CD4-positive, alpha-beta T cell treated with Interleukin-21 for 1 hour (primary cell): ENCODE measurements around the gene ASPSCR1.

Experiments used
- DNase-seq: peaks from one replicate; pipeline ENCODE4 v3.0.0-alpha.2; 2020

Gene ASPSCR1

DNA sequence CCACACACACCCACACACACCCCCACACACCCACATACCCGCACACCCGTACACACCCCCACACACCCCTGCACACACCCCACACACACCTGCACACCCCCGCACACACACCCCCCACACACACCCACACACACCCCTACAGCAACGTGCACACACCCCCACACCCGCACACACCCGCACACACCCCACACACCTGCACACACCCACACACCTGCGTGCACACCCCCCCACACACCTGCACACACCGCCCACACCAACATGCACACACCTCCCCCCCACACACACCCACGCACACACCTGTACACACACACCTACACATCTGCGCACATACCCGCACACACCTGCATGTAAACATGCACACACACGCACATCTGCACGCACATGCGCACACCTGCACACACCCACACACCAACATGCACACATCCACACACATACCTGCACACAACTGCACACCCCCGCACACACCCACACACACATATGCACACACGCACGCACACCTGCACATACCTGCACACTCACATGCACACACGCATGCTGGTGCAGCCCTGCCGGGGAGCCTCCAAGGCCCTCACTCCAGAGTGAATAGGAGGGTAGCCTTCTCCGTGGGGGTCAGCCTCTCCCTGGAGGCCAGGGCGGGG lies 7.5 kb downstream of the ASPSCR1 start:
- no peak for DNase-seq

DNA sequence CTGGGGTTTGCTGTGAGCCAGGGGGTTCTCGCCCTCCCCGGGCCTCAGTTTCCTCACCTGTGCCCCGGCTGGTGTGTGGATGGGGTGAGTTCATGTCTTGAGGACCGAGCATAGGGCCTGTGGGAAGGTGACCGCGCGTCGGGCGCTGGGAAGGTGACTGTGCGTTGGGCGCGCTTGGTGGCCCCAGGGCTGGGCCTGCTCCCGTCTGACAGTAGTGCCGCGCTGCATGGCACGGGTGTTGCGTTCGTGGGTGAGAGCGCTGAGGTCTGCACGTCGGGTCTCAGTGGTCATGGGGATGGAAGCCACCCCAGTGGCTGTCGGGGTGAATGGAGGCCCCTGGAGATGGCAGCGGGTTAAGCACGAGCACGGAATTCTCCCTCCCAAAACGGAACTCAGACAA lies 9.2 kb downstream of the ASPSCR1 start:
- DNase-seq = no peak

DNA sequence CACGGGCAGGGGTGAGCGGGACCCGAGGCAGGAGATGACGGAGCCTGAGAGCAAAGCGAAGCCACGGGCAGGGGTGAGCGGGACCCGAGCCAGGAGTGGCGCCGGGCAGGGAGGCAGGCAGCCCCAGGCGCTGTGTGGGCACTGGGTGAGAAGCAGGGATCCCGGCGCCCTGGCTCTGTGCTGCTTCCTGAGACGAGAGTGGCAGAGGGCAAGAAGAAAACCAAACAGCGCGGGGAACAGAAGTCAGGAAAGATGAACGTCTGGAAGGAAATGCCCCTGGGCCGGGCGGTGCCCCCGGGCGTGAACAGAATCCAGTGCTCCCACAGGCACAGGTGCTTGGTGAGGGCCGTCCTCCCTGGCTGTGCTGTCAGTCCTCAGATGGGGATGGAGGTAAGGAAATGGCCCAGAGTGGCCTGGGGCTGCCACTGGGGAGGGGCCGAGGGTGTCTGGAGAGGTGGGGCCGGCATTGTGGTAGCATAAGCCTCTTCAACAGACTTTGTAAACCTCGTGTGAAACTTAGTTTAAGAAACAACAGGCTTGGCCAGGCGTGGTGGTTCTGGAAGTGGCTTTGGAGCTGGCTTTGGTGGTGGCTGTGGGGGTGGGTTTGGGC lies 9.8 kb downstream of the ASPSCR1 start:
- DNase-seq = no peak

DNA sequence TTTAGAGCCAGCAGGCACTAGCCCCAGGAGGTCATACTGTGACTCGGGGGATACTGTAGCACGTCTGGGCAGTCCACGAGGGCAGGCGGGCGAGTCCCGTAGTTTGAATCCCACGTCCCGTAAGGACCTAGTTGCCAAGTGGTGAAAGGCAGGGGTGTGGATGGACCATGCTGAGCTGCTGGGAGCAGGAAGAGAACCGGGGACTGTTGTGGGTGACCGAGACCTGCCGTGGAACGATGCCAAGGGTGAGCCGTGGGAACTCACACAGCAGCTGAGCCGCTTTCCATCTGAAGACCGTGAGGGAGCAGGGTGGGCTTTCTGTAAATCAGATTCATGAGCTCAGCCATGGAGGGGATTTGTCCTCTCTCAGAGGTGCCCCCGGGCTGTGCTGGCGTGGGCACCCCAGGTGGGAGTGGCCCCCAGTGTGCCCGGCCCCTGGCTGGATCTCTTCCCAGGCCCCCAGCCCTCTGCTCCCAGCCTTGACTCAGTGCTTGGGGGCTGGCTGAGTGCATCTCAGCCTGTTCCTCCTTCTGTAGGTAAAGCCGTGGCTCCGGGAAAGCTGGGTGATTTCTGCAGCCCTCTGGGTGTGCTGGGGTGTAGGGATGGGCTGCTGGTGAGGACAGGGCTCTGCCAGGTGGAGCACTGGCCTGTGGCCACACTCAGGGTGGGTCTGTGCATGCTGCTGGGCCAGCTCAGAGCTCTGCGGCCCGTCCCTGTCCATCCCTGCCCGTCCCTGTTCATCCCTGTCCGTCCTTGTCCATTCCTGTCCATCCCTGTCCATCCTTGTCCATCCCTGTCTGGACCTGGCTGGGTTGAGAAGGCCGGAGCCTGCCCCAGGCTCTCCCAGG lies 13.6 kb downstream of the ASPSCR1 start:
- DNase-seq = no peak

DNA sequence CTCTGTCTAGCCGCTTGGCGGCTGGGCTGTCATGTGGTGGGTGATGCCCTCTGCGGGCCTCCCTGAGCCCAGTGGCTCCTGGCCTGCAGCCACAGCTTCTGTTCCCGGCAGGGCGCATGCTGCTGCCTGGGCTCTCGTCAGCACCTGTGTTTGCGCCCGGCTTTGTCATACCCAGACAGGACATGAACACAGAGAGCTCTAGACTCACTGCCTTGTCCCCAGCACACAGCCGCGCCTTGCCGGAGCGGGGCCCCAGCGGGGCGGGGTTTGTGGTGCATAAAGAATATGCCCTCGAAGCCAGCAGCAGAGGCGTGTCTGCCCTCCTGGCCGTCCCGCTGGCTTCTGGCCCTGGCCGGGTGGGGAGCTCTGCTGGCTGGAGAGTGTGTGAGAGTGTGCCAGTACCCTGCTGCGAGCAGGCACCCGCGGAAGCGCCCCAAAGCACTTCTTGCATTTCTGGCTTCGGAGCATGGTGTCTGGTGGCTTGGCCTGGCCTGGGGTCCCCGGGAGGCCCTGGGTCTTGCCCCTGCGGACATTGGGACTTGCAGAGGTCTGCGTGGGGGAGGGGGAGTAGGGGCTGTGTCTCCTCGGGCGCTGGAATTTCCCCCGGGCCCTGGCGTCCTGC lies 14.4 kb downstream of the ASPSCR1 start:
- no peak for DNase-seq

DNA sequence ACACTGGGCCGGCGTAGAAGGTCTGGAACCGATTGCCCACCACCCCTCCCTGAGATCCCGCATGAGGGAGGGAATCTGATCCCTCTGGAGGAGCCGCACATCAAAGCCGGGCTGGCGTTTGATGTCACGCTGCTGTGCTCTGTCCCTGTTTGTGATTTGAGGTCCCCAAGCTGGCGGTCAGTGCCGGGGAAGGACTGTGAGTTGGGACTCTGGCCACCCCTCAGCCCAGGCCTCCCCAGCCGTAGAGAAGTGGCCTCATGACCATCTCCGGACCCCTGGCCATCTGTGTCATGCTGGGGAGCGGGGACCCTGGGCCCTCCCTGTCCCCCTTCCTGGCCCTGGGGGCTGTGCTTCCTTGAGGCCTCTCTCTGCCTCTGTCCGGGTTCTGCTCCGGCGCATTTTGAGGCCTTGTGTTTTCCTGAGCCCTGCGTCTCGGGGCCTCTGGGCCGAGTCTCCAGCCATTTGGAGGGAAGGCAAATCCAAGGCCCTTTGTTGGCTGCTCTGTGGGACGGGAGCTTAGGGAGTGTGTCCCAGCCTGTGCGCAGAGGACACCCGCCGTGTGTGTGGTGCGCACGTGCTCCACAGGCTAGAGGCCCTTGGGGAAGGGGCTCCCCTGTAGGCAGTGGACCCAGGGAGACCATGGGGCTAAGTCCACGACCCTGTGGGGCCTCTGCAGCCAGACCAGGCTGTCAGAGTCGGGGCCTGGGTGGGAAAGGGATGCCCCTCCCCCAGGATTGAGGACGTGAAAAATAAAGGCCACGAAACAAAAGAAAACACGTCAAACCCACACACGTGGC lies 15.1 kb downstream of the ASPSCR1 start:
- DNase-seq = no peak

DNA sequence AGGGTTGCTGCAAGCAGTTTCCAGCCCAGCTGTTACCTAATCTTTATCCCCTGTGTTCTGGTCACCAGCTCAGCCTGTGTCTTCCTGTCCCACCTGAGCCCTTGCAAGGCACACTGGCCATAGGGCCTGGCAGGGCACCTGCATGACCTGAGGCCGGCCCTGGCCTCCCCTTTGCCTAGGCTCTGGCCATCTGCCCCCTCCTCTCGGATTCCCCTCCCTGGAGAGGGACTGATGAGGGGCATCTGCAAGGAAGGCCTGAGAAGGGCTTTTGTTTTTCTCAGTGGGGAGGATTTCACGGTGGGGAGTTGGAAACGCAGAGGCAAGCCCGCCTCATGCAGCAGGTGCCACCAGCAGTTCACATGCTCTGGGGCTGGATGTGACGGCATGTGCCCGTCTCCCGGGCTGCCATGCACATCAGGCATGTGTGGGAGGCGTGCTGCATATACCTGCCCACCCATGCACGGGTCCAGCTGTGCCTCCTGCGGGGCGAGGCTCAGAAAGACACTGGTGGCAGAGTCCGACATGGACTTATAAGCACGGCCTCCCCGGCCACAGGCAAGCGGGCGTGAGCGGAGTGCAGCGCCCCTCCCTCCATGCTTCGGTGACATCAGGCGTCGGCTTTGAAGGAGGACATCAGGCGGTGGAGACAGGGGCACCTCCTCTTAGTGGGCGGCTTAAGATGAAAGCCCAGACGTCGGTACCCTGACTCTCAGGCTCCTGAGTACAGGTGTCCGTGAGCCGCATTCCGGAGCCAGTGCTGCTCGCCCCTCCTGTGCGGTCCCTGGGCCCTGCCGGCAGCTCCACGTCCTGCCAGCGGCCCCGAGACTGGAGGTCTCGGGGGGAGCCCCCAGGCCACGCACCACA lies 16.5 kb downstream of the ASPSCR1 start:
- DNase-seq = no peak

DNA sequence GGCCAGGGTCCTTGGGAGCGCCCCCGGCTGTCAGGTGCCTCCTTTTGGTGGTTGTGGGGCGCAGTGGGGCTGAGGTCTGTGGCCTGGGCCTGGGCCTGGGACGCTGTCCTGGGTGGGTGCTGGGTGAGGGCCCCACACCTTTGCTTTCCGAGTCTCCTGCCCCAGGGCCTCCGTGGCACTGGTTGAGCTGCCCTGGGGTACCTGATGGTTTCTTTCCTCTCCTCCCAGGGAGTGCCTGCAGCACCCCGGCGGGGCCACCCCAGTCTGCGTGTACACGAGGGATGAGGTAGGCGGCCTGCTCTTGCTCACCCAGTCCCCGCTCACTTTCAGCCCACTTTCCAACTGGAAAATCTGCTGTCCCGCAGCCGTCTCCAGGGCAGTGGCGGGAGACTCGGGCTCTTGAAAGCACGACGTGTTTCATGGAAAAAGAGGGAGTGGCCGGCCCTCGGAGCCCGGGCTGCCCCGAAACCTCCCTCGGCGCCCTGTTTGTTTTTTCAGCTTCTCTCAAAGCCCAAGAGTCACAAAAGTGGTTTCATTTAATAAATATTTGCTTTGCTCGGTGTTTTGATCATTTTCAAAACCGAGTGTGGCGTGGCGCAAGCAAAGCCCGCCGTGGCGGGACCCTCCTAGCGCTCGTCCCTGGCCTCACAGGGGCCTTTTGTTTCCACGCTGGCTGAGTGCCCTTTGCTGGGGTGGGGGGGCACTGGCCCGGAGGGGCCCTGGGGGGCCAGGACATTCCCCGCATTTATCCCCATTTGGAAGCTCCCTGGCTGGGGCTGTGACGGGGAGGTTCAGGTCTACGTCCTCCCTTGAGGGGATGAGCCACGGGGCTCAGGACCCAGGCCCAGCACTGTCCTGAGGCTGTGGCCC lies 17.4 kb downstream of the ASPSCR1 start:
- no peak for DNase-seq

DNA sequence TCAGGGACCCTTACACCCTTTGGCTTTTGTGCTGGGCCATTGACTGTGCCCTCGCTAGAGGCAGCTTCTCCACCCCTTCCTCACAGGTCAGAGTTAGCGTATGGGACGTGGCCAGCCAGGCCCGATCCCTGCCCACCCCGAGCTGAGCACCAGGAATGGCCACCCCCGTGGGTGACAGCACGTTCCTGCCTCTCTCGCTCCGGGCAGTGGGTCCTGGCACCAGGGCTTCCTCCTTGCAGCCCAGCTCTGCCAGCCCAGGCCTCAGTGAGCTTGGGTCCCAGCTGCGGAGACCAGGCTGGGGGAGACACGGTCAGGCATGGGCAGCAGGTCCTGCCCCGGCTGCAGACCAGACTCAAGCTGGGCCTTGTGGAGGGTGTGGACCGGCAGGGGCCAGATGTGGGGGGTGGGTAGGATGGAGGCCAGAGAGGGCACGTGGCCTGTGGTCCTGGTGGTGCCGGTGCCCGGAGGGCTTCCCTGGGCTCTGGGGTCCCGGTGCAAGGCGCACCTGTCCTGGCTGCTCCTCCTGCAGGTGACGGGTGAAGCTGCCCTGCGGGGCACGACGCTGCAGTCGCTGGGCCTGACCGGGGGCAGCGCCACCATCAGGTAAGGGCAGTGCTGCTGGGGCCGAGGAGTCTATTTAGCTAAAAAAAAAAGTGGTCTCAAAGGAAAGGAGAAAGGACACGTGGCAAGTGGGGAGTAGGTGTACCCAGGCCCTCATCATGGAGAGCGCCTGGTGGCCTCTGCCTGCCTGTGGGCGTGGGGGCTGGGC lies 18.2 kb downstream of the ASPSCR1 start:
- no peak for DNase-seq

DNA sequence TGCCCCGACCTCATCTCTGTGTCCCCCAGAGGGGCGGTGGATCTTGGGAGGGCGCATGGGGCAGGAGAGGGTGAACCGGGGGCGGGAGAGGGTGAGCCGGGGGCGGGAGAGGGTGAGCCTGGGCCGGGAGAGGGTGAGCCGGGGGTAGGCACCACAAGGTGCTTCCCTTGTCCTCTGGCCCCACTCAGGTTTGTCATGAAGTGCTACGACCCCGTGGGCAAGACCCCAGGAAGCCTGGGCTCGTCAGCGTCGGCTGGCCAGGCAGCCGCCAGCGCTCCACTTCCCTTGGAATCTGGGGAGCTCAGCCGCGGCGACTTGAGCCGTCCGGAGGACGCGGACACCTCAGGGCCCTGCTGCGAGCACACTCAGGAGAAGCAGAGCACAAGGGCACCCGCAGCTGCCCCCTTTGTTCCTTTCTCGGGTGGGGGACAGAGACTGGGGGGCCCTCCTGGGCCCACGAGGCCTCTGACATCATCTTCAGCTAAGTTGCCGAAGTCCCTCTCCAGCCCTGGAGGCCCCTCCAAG lies 18.9 kb downstream of the ASPSCR1 start:
- no peak for DNase-seq

DNA sequence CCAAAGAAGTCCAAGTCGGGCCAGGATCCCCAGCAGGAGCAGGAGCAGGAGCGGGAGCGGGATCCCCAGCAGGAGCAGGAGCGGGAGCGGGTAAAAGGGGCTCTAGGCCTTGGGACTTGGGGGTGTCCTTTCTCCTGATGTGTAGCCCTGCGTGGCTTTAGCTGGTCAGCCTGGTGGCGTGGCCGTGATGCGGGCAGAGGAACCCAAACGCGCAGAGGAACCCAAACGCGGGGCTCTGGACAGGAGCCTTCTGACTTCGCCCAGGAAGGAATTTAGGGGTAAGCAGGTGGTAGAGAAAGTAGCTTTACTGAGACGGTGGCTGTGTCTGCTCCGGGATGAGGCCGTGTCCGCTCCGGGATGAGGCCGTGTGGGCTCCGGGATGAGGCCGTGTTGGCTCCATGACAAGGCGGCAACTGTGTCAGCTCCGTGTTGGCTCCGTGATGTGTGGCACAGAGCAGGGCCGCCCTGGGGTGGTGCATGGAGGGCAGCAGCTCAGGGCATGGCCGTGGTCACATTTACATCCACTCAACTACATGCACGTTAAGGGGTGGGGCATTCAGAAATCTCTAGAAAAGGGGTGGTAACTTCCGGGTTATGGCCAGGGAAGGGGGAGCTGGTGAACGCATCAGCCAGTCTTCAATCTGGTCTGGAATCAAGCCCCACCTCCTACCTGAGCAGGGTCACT lies 19.5 kb downstream of the ASPSCR1 start:
- no peak for DNase-seq

DNA sequence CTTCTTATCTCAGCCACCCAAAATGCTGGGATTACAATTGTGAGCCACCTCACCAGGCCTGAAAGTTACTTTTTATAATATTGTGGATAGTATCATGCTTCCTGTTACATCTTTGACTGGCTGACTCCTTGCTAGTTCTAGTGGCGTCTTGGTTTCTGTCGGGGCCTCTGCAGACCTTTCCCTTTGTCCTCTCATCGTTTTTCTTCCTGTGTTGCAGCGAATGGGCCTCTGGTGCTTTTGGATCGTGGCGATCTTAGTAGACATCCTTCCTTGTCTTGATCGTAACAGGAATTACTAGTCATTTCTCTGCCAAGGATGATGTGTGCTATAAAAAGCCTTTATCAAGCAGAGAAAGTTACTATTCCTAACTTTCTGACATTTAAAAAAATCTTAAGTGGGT lies 20.8 kb downstream of the ASPSCR1 start:
- no peak for DNase-seq

DNA sequence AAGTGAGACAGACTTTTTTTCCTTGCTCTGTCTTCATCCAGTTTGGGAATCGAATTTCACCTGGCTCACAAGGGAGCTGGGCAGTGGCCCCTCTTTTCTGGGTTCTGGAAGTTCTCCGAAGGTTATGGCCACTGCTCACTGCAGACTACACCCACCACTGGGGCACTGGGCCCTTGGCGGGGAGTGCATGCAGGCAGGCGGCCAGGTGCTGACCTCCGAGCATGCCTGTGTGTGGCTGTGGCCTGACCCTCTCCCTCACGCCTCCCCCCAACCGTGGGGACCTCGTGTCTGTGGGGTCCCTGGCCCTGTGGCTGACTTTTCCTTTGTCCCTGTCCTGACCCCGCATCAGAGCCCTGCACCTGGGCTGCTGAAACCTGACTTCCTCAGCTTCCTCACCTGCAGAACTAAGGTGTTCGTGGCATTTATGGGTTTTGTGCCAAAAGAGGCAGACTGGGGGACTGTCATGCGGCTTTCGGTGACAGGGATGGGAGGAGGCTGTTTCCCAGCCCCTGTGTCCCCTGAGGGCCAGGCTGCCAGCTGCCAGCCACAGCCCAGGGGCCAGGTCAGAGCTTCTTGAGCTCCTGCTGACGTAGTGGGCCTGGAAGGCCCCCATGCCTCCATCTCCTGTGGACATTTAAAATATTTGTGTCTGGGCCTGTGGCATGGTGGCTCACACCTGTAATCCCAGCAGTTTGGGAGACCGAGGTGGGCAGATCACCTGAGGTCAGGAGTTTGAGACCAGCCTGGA lies 21.4 kb downstream of the ASPSCR1 start:
- DNase-seq = no peak

DNA sequence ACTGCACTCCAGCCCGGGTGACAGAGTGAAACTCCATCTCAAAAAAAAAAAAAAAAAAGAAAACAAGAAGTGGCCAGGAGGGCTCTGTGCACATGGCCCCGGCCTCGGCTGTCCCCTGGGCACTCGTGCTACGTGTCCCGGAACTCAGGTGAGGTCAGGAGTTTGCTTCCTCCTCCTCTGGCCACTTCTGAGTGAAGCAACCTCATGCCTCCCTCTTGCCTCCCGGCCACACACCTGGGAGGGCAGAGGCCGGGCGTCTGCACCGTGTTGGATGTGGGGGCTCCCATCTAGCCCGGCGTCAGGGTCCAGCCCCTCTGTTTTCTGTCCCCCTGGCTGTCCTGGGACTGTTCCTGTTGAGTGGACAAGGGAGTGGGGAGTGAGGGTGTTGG lies 22.2 kb downstream of the ASPSCR1 start:
- DNase-seq = no peak

DNA sequence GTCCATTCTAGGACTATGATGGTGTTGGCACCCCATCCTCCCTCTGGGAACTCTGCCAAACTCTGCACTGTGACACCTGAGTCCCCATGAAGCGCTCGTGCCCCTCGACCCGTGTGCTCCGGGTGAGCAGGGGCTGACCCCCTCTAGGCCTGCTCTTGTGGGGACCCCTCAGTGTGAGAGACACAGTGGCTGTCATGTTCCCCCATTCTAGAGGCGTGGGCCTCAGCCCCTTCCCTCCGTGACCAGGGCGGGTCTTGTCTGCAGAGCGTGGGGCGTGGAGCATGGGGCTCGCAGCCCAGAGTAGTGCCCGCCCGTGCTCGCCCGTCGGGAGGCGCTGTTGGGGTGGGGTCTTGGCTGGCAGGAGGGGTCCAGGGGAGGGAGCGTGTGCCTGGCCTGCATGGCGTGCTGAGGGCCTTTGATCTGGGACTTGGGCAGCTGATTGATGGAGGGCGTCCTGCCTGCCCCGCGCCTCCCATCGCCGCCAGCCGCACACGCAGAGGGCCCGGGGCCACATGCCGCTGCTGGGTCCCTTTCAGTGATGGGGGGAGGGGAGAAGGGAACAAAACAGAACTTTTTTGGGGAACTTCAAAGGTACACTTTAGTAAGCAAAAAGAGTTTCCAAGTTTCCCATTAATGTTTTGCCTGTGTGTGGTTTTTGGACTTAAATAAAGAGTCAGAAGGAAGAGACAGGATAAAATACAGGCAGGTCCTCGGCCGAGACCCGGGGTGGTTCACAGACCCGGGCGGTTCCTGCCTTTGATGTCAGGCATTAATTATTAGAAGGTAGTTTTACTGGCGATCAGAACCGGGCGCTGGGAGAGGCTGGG lies 22.8 kb downstream of the ASPSCR1 start:
- no peak for DNase-seq

DNA sequence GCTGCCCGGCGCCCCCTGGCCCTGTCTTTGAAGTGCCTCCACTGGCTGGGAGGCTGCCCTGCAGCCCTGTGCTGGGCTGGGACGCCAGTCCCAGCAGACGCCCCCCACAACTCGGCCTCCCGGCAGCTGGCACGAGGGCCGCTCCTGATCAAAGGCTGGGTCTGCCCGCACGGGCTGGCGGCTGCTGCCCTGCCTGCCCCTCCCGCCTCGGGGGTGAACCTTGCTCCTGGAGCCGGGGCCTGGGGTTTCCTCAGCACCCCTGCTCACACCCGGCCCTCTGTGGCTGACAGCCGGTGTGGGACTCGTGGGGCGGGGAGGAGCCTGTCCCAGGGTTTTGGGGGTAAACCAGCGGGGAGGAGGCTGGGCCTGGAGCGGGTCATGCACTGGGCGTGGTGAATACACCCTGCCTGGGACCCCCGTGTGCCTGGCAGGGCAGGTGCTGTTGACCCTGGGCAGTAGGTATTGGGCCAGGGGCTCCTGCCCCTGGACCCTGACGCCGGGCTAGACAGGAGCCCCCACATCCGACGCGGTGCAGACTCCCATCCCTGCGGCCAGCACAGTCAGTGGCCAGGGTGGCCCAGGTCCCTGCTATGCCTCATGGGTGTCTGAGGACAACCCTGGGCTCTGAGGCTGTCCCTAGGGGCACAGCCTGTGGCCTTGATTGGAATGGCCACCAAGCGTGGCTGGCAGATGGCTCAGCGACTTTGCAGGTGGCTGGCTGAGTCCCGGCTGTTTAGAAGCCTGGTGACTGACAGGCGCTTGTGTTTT lies 23.6 kb downstream of the ASPSCR1 start:
- no peak for DNase-seq
